ENCODE results near the gene ABL1.
A peak's percentile ranks its signal among the peaks of the same experiment; 100 is the strongest.

Gene ABL1

GRCh38 chr9:130829762-130830161, 5.3 kb upstream of the ABL1 start:
- H3K4me3 ChIP-seq (ENCODE audit: control insufficient read depth, low read depth, low read length): no peak overlapping the region
- DNase-seq (ENCODE audit: low read depth): no peak
- no peak for TF ChIP-seq CTCF (conservative IDR thresholded peaks at IDR 0.05; ENCODE audit: control insufficient read depth, insufficient read depth, low read depth, low read length)

DNA sequence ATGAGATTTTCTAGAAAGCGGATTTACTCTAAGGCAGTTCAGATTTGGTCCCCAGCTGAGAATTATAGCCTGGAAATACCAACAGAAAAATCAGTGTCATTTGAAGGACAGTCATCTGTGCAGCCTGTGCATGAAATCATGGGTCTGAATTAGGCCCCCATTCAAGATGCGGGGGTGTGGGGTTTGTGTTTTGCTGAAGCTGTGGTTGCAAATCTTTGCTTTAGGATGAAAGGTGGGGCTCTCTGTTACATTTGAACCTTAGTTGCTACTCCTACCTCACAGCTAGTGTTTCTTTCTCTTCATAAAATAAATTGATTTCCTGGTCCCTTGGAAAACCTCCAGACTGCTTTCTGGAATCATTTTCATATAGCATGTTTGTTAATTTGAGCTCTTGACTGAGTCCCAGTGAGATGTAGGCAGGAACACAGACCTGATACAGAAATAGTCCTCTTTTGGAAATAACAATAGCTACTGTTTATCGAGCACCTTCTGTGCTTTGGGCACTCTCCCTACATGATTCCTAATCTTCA, 4.8 kb upstream of the ABL1 start:
- no peak for TF ChIP-seq CTCF (conservative IDR thresholded peaks at IDR 0.05; ENCODE audit: control insufficient read depth, insufficient read depth, low read depth, low read length)
- DNase-seq (ENCODE audit: low read depth): no peak
- H3K4me3 ChIP-seq (ENCODE audit: control insufficient read depth, low read depth, low read length): no peak overlapping the region

DNA sequence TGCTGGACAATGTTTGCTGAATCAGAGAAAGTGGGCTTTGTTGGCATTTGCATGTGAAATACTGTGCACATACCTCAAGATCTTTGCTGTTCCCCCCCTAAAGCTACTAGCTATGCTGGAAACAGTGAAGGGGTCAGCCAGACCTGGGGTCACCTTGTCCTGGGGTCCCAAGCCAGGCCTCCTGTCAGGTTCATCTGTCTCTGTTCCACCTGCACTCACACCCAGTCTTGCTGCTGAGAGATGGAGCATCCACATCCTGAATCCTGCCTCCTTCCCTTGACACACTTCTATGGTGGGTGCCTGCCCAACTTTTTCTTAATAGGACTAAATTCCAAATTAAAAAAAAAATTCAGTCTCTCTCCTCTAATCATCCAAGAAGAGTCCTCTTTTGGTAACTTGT, 4.0 kb upstream of the ABL1 start:
- no peak for TF ChIP-seq CTCF (conservative IDR thresholded peaks at IDR 0.05; ENCODE audit: control insufficient read depth, insufficient read depth, low read depth, low read length)
- no peak overlapping the region for H3K4me3 ChIP-seq (ENCODE audit: control insufficient read depth, low read depth, low read length)
- no peak for DNase-seq (ENCODE audit: low read depth)

- no peak overlapping the region for H3K4me3 ChIP-seq (ENCODE audit: control insufficient read depth, low read depth, low read length)
- no peak for TF ChIP-seq CTCF (conservative IDR thresholded peaks at IDR 0.05; ENCODE audit: control insufficient read depth, insufficient read depth, low read depth, low read length)
- DNase-seq (ENCODE audit: low read depth): peak; percentile 77
Observed at GRCh38 chr9:130833031-130833990, 1.7 kb upstream of the ABL1 start.

DNA sequence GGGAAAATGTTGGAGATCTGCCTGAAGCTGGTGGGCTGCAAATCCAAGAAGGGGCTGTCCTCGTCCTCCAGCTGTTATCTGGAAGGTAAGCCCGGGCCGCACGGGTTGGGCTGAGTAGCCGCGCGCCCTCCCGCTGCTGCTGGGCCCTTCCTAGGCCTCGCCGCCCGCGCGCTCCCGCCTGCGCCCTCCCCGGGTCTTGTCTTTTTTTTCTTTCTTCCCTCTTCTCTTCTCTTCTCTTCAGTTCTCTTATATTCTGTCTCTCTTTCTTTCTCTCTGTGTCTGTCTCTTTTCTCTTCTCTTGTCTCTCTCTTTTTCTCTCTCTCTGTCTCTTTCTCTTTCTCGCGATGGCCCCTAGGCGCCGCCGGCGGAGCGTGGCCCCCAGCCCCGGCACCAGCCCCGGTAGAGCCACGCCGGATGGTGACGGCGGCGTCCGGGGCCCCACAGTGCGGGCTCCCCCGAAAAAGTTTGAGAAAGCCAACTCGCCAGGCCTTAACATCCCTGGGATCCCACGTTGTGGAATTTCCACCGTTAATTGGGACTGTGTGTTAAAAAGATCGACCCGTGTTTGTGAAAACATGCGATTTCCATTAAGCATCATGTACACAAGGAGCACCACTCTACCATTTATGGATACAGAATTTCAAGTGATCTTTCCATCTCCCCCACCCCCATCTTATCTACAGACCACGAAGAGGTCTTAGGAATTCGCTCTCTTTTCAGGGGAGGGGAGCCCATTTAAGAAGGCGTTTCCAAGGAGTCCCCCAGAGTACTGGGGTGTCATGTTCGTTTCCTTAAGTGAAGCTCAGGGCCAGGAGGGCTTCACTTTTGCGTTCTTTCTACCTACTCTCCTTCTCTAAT, 616 bp downstream of the ABL1 start:
- peak overlapping the region; percentile 75 for H3K4me3 ChIP-seq (ENCODE audit: control insufficient read depth, low read depth, low read length)
- peak; percentile 63 for DNase-seq (ENCODE audit: low read depth)
- TF ChIP-seq CTCF (conservative IDR thresholded peaks at IDR 0.05; ENCODE audit: control insufficient read depth, insufficient read depth, low read depth, low read length): no peak

DNA sequence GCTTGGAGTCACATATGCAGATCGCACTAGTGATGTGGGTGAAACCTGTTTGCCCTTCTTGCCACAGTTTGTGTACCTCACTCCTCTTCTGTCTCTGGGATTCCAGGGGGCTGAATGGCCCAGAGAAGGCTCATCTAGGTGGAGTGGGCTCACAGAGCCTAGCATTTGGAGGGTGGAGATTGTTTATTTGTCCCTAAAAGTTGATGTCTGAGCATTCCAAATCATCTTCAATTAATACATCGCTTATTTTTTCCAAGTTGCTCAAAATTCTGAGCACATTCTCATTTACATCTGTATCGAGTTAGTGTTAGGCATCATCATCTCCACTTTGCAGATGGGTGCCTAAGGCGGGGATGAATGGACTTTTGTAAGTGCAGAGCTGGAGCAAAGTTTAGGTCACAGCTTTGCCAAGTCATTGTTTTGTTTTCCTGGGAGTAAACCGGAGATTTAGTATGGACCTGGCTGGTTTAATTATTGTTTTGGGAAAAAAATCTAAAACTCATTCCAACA, 2.0 kb downstream of the ABL1 start:
- no peak for TF ChIP-seq CTCF (conservative IDR thresholded peaks at IDR 0.05; ENCODE audit: control insufficient read depth, insufficient read depth, low read depth, low read length)
- peak overlapping the region; percentile 75 for H3K4me3 ChIP-seq (ENCODE audit: control insufficient read depth, low read depth, low read length)

More for the DNA sequence above, 2.0 kb downstream of the ABL1 start:
- peak; percentile 94 for DNase-seq (ENCODE audit: low read depth)
